Measurements from ENCODE around the gene MYO7B.

Gene MYO7B

DNA sequence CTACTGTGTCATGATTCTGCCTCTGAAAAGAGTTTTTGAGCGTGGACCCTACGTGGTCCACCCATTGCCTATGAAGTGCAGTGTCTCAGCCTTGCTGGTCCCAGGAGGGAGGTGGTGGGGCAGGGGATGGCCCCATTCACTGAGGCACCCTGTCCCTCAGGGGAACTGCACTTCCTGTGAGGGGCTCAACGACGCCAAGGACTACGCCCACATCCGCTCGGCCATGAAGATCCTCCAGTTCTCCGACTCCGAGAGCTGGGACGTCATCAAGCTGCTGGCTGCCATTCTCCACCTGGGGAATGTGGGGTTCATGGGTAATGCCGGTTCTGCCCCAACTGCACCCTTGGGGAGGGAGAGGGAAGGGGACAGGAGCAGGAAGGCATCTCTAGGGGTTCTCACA, 42.5 kb downstream of the MYO7B start:
- CTCF ChIA-PET, result interaction anchor here (9.7 kb wide), 1 partner anchor 13 kb away, joined by 67 read pairs; no protein-coding TSS in a partner anchor
- no peak for DNase-seq (ENCODE audit: extremely low spot score)
- TF ChIP-seq, protein P1, sequence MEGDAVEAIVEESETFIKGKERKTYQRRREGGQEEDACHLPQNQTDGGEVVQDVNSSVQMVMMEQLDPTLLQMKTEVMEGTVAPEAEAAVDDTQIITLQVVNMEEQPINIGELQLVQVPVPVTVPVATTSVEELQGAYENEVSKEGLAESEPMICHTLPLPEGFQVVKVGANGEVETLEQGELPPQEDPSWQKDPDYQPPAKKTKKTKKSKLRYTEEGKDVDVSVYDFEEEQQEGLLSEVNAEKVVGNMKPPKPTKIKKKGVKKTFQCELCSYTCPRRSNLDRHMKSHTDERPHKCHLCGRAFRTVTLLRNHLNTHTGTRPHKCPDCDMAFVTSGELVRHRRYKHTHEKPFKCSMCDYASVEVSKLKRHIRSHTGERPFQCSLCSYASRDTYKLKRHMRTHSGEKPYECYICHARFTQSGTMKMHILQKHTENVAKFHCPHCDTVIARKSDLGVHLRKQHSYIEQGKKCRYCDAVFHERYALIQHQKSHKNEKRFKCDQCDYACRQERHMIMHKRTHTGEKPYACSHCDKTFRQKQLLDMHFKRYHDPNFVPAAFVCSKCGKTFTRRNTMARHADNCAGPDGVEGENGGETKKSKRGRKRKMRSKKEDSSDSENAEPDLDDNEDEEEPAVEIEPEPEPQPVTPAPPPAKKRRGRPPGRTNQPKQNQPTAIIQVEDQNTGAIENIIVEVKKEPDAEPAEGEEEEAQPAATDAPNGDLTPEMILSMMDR (IDR thresholded peaks at IDR 0.05; ENCODE audit: control extremely low read depth, extremely low read depth, low read depth, missing control alignments), result no peak
- POLR2A ChIA-PET, result no interaction called here

DNA sequence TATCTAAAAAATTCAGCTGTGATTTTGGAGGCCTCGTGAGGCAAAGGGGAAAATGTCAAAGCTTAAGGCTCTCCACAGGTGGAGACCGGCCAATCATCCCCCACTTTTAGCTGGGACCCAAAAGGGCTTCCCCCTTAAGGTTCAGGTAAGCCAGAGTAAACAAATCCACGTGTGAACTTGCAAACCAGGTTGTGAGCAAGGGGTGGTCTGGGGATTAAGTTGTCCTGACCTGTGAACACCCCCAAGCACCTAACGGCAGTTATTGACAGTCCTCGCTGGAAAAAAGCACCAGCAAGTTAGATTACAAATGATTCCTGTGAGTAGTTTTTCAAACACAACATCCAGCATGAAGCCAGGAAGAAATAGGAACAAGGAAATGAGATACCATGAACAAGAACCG, 42.9 kb downstream of the MYO7B start:
- ChIA-PET POLR2A (no interaction called here), CTCF (interaction anchor here (9.7 kb wide), 1 partner anchor 13 kb away, joined by 67 read pairs; no protein-coding TSS in a partner anchor)
- TF ChIP-seq, protein P1 (IDR thresholded peaks at IDR 0.05; ENCODE audit: control extremely low read depth, extremely low read depth, low read depth, missing control alignments), result no peak
- no peak for DNase-seq (ENCODE audit: extremely low spot score)

DNA sequence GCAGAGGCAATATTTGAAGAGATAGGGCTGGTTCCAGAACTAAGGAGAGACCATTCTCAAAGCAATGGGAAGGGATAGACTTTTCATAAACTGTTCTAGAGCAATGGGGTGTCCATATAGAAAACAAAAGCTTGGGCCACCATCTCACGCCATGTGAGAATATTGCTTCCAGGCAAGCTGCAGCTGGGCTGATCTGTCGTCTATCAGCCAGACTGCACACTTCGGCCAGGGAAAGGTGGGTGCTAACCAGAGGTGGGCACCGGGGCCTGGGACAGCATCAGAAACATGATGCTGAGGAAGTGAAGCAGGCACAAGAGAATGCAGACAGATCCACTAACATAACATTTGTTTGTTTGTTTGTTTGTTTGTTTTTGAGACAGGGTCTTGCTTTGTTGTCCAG, 43.7 kb downstream of the MYO7B start:
- DNase-seq (ENCODE audit: extremely low spot score), result no peak
- ChIA-PET CTCF (interaction anchor here (1.3 to 9.7 kb wide), 2 partner anchors 12 to 15 kb away, joined by 3 to 67 read pairs; no protein-coding TSS in a partner anchor), POLR2A (no interaction called here)
- TF ChIP-seq, protein P1 (IDR thresholded peaks at IDR 0.05; ENCODE audit: control extremely low read depth, extremely low read depth, low read depth, missing control alignments), result no peak

DNA sequence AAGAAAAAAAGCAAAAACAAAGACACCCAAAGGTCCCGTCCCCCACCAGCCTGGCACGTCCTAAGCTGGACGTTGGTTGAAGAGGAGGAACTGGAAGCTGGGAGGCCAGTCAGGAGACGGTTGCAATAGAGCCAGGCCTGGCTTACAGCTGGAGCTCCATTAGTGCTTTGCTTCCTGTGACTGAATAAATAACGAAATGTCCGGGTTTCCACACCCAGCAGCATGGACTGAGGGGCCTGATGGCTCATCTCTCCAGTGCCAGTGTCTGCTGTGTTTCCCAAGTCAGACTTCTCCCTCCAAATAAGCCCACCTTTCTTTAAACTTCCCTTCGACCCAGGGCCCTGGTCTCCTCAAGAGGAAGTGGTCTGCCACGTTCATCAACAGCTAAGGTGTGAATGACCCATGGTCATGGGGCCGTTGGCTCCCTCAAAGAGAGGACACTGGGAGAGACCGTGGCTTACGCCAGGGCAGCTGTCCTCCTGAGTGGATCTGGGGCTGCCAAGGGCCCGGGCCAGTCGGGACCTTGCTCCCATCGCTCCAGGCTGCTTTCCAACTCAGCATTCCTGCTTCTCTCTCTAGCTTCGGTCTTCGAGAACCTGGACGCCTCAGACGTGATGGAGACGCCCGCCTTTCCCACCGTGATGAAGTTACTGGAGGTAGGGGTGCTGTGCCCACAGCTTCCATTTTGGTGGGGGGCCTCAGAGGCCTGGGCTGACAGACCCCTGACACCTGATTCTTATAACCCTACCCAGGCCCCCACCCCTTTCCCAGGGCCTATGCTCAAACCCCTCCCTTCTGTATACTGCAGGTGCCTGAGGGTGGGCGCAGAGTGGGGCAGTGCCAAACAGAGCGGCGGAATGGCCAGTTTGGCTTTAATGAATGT, 44.9 kb downstream of the MYO7B start:
- no peak for DNase-seq (ENCODE audit: extremely low spot score)
- ChIA-PET POLR2A (no interaction called here), CTCF (interaction anchor here (1.1 to 9.7 kb wide), 3 partner anchors 11 to 17 kb away, joined by 3 to 67 read pairs (median 3); no protein-coding TSS in a partner anchor)
- TF ChIP-seq, protein P1 (IDR thresholded peaks at IDR 0.05; ENCODE audit: control extremely low read depth, extremely low read depth, low read depth, missing control alignments), result no peak

DNA sequence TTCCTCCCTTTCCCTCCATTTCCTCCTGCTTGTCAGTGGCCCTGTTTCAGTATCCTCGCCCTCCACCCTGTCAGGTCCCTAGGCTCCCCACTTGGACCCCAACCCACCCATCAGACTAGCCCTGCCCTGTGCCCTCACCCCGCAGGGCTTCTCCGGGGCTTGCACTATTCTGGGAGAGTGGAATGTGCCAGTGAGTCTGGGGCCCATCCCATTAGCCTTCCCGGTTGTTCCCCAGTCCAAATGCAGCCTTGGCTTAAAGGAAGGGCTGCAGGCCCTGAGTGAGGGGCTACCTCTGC, 45.5 kb downstream of the MYO7B start:
- no peak for DNase-seq (ENCODE audit: extremely low spot score)
- CTCF ChIA-PET, result interaction anchor here (1.1 to 9.7 kb wide), 2 partner anchors 10 to 14 kb away, joined by 3 to 67 read pairs; no protein-coding TSS in a partner anchor
- POLR2A ChIA-PET, result no interaction called here
- TF ChIP-seq, protein P1 (IDR thresholded peaks at IDR 0.05; ENCODE audit: control extremely low read depth, extremely low read depth, low read depth, missing control alignments), result no peak

DNA sequence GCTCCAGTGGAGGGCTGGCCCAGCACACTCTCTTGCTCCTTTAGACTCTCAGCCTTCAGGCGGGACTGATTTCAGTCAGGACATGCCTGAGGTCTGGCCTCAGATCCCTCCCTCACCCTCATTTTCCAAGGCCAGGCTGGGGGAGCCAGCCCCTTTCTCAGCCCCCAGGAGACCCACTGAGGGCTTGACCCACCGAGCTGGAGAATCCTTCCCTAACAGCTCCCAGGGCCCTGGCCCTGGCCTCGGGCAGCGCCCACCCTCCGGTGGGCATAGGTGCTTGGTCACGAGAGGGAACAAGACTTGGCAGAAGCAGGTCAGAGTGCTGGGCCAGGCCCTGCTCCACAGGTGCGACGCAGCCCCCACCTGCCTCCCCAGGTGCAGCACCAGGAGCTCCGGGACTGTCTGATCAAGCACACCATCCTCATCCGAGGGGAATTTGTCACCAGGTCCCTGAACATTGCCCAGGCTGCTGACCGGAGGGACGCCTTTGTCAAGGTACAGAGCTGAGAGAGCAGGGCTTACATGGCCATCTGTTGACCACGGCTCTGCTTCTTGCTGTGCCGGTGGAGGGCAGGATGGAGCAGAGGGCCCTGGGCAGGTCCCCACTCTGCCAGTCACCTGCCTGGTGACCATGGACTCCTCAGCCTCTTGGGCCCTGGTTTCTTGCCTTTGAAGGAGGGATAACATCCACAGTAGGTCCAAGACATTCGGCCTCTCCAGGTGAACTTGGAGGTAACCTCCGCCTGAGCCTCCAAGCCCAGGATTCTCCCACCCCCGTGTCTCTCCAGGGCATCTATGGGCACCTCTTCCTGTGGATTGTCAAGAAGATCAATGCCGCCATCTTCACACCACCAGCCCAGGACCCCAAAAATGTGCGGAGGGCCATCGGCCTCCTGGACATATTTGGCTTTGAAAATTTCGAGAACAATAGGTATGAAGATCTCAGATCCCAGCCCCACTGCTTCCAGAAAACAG, 46.3 kb downstream of the MYO7B start:
- DNase-seq (ENCODE audit: extremely low spot score), result no peak
- POLR2A ChIA-PET, result no interaction called here
- TF ChIP-seq, protein P1 (IDR thresholded peaks at IDR 0.05; ENCODE audit: control extremely low read depth, extremely low read depth, low read depth, missing control alignments), result no peak
- CTCF ChIA-PET, result interaction anchor here (4.1 to 9.7 kb wide), 2 partner anchors 9 to 68 kb away, joined by 13 to 67 read pairs; no protein-coding TSS in a partner anchor

All from GM10248 (cell line).